Heart right ventricle (tissue), 16 donors: Measurements from ENCODE around the gene TPSD1. TPM values are rescaled to one million over a fixed set of nuclear protein-coding genes. Genes with fewer than 3 reads are reported as not detected.
"Not testable (repeated sequence)": the region's sequence is repeated elsewhere in the genome, so short reads cannot be mapped to it uniquely, and the experiment has no call there.

Experiments used
- ATAC-seq, 8 donors: fragments of 200-7000 bp; cut with Tn5 transposase; one replicate each; pipeline ENCODE4 v1.9.1; 2020; ENCODE audit warnings: mild to moderate bottlenecking in 8 of 8, moderate library complexity in 8 of 8, moderate number of reproducible peaks in 1 of 8
- DNase-seq, 2 donors: peaks; one replicate each; pipeline ENCODE4 v3.0.0-alpha.2; 2020
- H3K27ac ChIP-seq, 10 donors: fragments of 200-600 bp; sonication (generic) in 2 of 10; one replicate each; pipeline versions ENCODE4 v1.5.0 to v1.8.0; 2020 to 2022; ENCODE audit warnings: mild to moderate bottlenecking in 3 of 10
- H3K27me3 ChIP-seq, 7 donors: fragments of 200-600 bp; one replicate each; pipeline ENCODE4 v1.8.0; 2021 to 2022; ENCODE audit warnings: mild to moderate bottlenecking in 2 of 7
- H3K36me3 ChIP-seq, 9 donors: fragments of 200-600 bp; sonication (generic) in 1 of 9; one replicate each; pipeline versions ENCODE4 v1.5.0 to v1.8.0; 2020 to 2022; ENCODE audit warnings: mild to moderate bottlenecking in 2 of 9
- H3K4me1 ChIP-seq, 9 donors: fragments of 200-600 bp; sonication (generic) in 1 of 9; one replicate each; pipeline versions ENCODE4 v1.5.0 to v1.8.0; 2020 to 2022; ENCODE audit warnings: mild to moderate bottlenecking in 4 of 9
- H3K4me3 ChIP-seq, 10 donors: fragments of 200-600 bp; sonication (generic) in 2 of 10; one replicate each; pipeline versions ENCODE4 v1.5.0 to v1.8.0; 2020 to 2022; ENCODE audit warnings: mild to moderate bottlenecking in 7 of 10, moderate library complexity in 2 of 10
- H3K9me3 ChIP-seq, 11 donors: fragments of 200-600 bp in 10 of 11; sonication (generic) in 2 of 11; one replicate each; pipeline versions ENCODE4 v1.5.0 to v1.8.0; 2013 to 2022; ENCODE audit warnings: mild to moderate bottlenecking in 2 of 11, control low read depth in 1 of 11, moderate library complexity in 1 of 11
- CTCF ChIP-seq, 9 donors: fragments of 200-600 bp; sonication (generic) in 2 of 9; IDR thresholded peaks; one replicate each; pipeline versions ENCODE4 v1.5.0 to v1.8.0; 2021 to 2022; ENCODE audit warnings: antibody characterized with exemption in 9 of 9, mild to moderate bottlenecking in 5 of 9, moderate library complexity in 1 of 9
- WGBS, 2 donors: extraction: QIAGEN DNeasy Blood & Tissue Kit; methylation state at CpG; one replicate each; pipeline ENCODE4 v1.1.7; 2013; ENCODE audit warnings: inconsistent platforms in 1 of 2; 5-methylcytosine and 5-hydroxymethylcytosine counted together
- intact Hi-C, 10 donors: fragments of 100-400 bp; cut with DNase I; formaldehyde crosslinking; loops; one replicate each; pipeline versions ENCODE4 v1.11.1 to v1.14.2; 2022
- polyA plus RNA-seq, 2 donors: library from polyadenylated mRNA; stranded (reverse); fragments of 200-250 nt; gene quantifications; one replicate each; pipeline ENCODE4 v1.2.3, GENCODE V29; 2013
- total RNA-seq, 10 donors: library from RNA; stranded (reverse); fragmentation: NEBNext Ultra II Directional in 3 of 10; extraction: Animal tissue kit (Norgen Biotek cat#: 25700) in 3 of 10; gene quantifications; one replicate each; pipeline versions ENCODE4 v1.2.1 to v1.2.4, GENCODE V29; 2021 to 2023
- donor health status: Arrhythmogenic right ventricular cardiomyopathy.
- donor health status: ischemic (EF 13 %, LVEDD 7.1; RV severe dilation, severe dysfunction).
- donor health status: healthy with polysubstance abuse.
- donor health status: DM: no; HTN: yes; CAD: no.
- donor health status: DM: no; HTN: no; CAD: no.
- donor health status: ischemic (EF 25% LVEDD 6.9; RV normal size, moderate dysfunction).
- donor health status: ischemic (EF 25% LVEDD 5.7; RV mildly dilated, moderate dysfunction).
- donor health status: healthy.
- donor health status: DM: yes; HTN: yes; CAD: no.
- donor health status: Ischemic cardiomyopathy.
- donor health status: ischemic (EF 35%, LVEDD 5.7; RV mildly dilated, moderate dysfunction).
- donor health status: nonischemic (EF 11% LVEDD 7.7; RV severe dilation, severe dysfunction).
- donor health status: DM: yes; HTN: yes; CAD: no.
- donor health status: PGD.
- donor health status: ischemic (EF 29% LVEDD 5.4; RV normal size, mild dysfunction).
- donor health status: nonischemic (EF 23%, LVEDD 6.1; RV moderate dilation, normal function).

Gene TPSD1
- total and polyA plus RNA-seq, 12 donors, result 0.12 to 0.51 (median 0.33) TPM; not detected in 7

- DNase-seq, H3K36me3 ChIP-seq, intact Hi-C loops, H3K27ac ChIP-seq, H3K9me3 ChIP-seq, H3K4me1 ChIP-seq, H3K4me3 ChIP-seq, H3K27me3 ChIP-seq, ATAC-seq: not testable (repeated sequence)
- WGBS, 2 donors, result 77 to 88% methylated on average over 8 to 12 of the region's 13 CpGs
These were observed 26.4 kb upstream of the TPSD1 start for GRCh38 chr16:1229476-1229875.

GRCh38 chr16:1230084-1230470 lies 25.8 kb upstream of the TPSD1 start, which contains the start of gene TPSB2:
TSS of gene TPSB2 (minus strand) at chr16:1230184. CDS start at chr16:1229951, 233 bp downstream.
- H3K9me3 ChIP-seq, ATAC-seq, DNase-seq, H3K27ac ChIP-seq, H3K4me3 ChIP-seq, intact Hi-C loops, H3K4me1 ChIP-seq, H3K27me3 ChIP-seq, H3K36me3 ChIP-seq: not testable (repeated sequence)
- WGBS, 2 donors, result 88% methylated on average over 5 of the region's 11 CpGs; no CpG with 5 or more reads in 1 of the 2 donors

DNA sequence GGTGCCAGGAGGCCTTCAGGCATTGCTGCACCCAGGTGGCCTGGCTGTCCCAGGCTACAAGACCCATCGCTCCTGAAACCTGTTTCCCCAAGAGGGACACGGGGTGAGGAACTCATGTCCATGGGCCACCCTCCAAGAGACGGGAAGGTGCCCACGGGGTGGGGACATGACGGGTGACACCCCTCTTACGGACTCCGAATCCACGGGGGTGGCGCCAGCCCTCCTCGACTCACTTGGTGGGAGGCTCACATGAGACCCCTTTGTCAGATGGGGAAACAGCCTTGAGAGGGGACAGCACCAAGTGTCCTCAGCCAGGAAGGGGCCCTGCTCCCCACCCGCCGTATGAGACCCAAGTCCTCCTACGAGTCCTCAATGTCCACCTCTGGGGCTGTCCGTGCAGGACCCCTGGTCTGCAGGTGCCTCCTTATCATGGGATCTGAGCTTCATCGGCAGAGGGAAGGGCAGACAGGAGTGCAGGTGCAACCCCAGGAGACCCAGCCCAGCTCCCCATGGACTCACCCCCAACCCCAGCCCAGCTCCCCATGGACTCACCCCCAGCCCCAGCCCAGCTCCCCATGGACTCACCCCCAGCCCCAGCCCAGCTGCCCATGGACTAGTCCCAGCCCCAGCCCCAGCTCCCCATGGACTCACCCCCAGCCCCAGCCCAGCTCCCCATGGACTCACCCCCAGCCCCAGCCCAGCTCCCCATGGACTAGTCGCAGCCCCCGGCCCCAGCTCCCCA lies 25.2 kb upstream of the TPSD1 start:
- H3K9me3 ChIP-seq, H3K27me3 ChIP-seq, intact Hi-C loops, H3K4me3 ChIP-seq, ATAC-seq, H3K36me3 ChIP-seq, H3K4me1 ChIP-seq, DNase-seq, H3K27ac ChIP-seq: not testable (repeated sequence)
- 77 to 83% methylated on average over 17 of the region's 17 CpGs for whole genome bisulfite sequencing, 2 donors

GRCh38 chr16:1231301-1231700 lies 24.6 kb upstream of the TPSD1 start:
- DNase-seq, H3K27ac ChIP-seq, H3K9me3 ChIP-seq, H3K4me1 ChIP-seq, intact Hi-C loops, H3K36me3 ChIP-seq, H3K27me3 ChIP-seq, H3K4me3 ChIP-seq: not testable (repeated sequence)
- peak in 1 of 8 donors; percentile 11 for ATAC-seq
- WGBS, 2 donors, result 82 to 84% methylated on average over 5 to 7 of the region's 7 CpGs

GRCh38 chr16:1232049-1232748 lies 23.7 kb upstream of the TPSD1 start:
- WGBS, 2 donors, result no CpG with 5 or more reads among the region's 47 CpGs
- H3K4me1 ChIP-seq, intact Hi-C loops, H3K9me3 ChIP-seq, H3K27ac ChIP-seq, H3K36me3 ChIP-seq, DNase-seq, H3K27me3 ChIP-seq, H3K4me3 ChIP-seq: not testable (repeated sequence)
- ATAC-seq, result peak in 5 of 8 donors; percentile 28 to 68 (median 53)

DNA sequence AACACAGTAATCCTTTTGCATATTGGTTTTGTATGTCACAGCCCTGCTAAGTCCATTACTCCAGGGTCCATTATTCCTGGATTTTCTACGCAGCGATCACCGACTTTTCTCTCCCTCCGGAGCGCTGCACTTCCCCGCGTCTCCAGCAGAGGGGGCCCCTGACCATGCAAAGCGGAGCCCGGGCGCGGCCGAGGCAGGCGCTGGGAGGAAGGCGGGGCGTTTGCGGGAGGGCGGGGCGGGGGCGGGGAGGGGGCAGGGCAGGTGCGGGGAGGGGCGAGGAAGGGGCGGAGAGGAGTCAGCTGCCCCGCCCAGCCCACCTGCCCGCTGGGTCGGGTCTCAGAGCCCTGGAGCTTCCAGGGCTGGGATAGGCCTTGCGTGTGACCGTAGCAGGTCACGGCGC lies 19.2 kb upstream of the TPSD1 start:
- H3K4me3 ChIP-seq, H3K36me3 ChIP-seq, H3K9me3 ChIP-seq, H3K27ac ChIP-seq, H3K27me3 ChIP-seq, intact Hi-C loops, DNase-seq, H3K4me1 ChIP-seq: not testable (repeated sequence)
- no CpG with 5 or more reads among the region's 29 CpGs for WGBS, 2 donors
- ATAC-seq, result peak; percentile 40 to 64 (median 56)

- DNase-seq (no peak), ATAC-seq (no peak)
- H3K27me3 ChIP-seq, result no peaks in the 10 kb centered on the region
- intact Hi-C loops, result no loop called here
- H3K27ac ChIP-seq, result no peak overlapping the region
- no peak overlapping the region for H3K4me3 ChIP-seq
- TF ChIP-seq CTCF (IDR thresholded peaks at IDR 0.05), result no peak
- WGBS, 2 donors, result 85 to 89% methylated on average over 9 of the region's 9 CpGs
- no peaks in the 10 kb centered on the region for H3K9me3 ChIP-seq
- no peaks in the 10 kb centered on the region for H3K4me1 ChIP-seq
- no peaks in the 10 kb centered on the region for H3K36me3 ChIP-seq
These were observed 17.9 kb upstream of the TPSD1 start for GRCh38 chr16:1237990-1238389.

- 66 to 74% methylated on average over 13 to 18 of the region's 23 CpGs for WGBS, 2 donors
- H3K27ac ChIP-seq, H3K36me3 ChIP-seq, DNase-seq, H3K9me3 ChIP-seq, H3K4me1 ChIP-seq, H3K27me3 ChIP-seq, H3K4me3 ChIP-seq, intact Hi-C loops: not testable (repeated sequence)
- ATAC-seq, result peak in 1 of 8 donors; percentile 5
These were observed 17.0 kb upstream of the TPSD1 start for GRCh38 chr16:1238909-1239308.

DNA sequence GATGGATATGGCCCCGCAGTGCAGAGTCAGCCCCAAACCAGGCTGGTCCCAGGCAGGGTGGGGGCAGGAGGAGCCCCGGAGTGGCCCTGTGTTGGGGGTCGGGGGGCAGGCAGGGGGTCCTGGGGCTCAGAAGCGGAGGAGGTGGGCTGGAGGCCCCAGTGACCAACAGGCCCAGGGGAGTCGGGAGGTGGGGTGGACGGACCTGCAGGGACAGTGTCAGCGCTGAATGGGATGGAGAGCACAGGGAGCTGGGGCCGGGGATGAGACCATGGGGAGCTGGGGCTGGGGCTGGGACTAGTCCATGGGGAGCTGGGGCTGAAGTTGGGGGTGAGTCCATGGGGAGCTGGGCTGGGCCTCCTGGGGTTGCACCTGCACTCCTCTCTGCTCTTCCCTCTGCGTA lies 16.3 kb upstream of the TPSD1 start:
- H3K4me1 ChIP-seq, intact Hi-C loops, H3K27ac ChIP-seq, H3K9me3 ChIP-seq, H3K36me3 ChIP-seq, H3K27me3 ChIP-seq, H3K4me3 ChIP-seq, DNase-seq: not testable (repeated sequence)
- WGBS, 2 donors, result 85 to 89% methylated on average over 7 of the region's 9 CpGs
- peak in 1 of 8 donors; percentile 31 for ATAC-seq

GRCh38 chr16:1240436-1240835 lies 15.4 kb upstream of the TPSD1 start, which contains the start of gene TPSAB1:
TSS of gene TPSAB1 (plus strand) at chr16:1240705. CDS start at chr16:1240939, 234 bp downstream.
- H3K36me3 ChIP-seq, ATAC-seq, H3K4me1 ChIP-seq, H3K4me3 ChIP-seq, intact Hi-C loops, H3K9me3 ChIP-seq, H3K27ac ChIP-seq, DNase-seq: not testable (repeated sequence)
- H3K27me3 ChIP-seq, result peaks cover 0 to 12% (median 3%) of the 10 kb centered on the region in 7 donors
- 62 to 75% methylated on average over 5 of the region's 12 CpGs for WGBS, 2 donors
